Breast epithelium (tissue), 3 donors: ENCODE results near the gene THOC2.
"Not testable (repeated sequence)": the region's sequence is repeated elsewhere in the genome, so short reads cannot be mapped to it uniquely, and the experiment has no call there.

Source experiments
- POLR2AphosphoS5 ChIP-seq, 3 donors: sonication (generic); formaldehyde crosslinking; IDR thresholded peaks; one replicate each; pipeline ENCODE4 v1.6.1; 2017; ENCODE audit warnings: antibody characterized with exemption in 3 of 3
- TF ChIP-seq, protein P1 (sequence below), 3 donors: fragments of 450-650 bp; IDR thresholded peaks; one replicate each; pipeline ENCODE4 v1.5.1; 2016 to 2017; ENCODE audit warnings: antibody characterized with exemption in 3 of 3, mild to moderate bottlenecking in 3 of 3, moderate library complexity in 3 of 3

DNA sequence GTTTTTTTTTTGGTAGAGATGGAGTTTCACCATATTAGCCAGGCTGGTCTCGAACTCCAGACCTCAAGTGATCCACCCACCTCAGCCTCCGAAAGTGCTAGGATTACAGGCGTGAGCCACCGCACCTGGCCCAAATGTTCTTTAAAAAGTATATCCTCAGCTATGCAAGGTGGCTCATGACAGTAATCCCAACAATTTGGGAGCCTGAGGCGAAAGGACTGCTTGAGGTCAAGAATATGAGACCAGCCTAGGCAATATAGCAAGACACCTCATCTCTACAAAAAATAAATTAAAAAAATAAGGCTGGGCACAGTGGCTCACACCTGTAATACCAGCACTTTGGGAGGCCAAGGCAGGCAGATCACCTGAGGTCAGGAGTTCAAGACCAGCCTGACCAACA lies 21.7 kb downstream of the THOC2 start:
- TF ChIP-seq, protein P1, sequence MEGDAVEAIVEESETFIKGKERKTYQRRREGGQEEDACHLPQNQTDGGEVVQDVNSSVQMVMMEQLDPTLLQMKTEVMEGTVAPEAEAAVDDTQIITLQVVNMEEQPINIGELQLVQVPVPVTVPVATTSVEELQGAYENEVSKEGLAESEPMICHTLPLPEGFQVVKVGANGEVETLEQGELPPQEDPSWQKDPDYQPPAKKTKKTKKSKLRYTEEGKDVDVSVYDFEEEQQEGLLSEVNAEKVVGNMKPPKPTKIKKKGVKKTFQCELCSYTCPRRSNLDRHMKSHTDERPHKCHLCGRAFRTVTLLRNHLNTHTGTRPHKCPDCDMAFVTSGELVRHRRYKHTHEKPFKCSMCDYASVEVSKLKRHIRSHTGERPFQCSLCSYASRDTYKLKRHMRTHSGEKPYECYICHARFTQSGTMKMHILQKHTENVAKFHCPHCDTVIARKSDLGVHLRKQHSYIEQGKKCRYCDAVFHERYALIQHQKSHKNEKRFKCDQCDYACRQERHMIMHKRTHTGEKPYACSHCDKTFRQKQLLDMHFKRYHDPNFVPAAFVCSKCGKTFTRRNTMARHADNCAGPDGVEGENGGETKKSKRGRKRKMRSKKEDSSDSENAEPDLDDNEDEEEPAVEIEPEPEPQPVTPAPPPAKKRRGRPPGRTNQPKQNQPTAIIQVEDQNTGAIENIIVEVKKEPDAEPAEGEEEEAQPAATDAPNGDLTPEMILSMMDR (IDR thresholded peaks at IDR 0.05) = not testable (repeated sequence)
- not testable (repeated sequence) for TF ChIP-seq POLR2AphosphoS5 (IDR thresholded peaks at IDR 0.05)
